Anterior cingulate cortex (tissue), 58 donors: Measurements from ENCODE around the gene KCTD17.

ENCODE experiments used
- DNase-seq, 58 donors: peaks; one replicate each; lab custom pipeline; 2025; lab: John Stamatoyannopoulos, UW

KCTD17 gene

DNA sequence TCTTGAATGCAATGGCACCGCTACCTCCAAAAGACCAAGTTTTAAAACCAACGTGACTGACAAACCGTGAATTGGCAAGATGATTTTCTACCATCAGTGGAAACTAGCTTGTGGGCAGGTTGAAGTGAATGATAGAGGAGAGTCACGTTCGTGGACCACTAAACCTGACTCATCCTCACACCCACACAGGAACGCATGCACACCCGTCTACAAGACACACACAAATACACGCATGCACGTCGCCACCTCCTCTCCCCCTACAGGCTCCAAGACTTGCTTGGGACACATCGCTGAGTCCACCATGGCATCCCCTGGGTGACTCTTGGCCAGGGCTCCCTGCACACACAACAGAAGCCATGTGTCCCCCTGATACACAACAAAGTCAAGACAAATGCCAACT lies 43.6 kb downstream of the KCTD17 start:
- DNase-seq = no peak

- no peak for DNase-seq
Measured at GRCh38 chr22:37097346-37097745, 45.8 kb downstream of the KCTD17 start.

- no peak for DNase-seq
Measured at GRCh38 chr22:37098976-37099591, 47.5 kb downstream of the KCTD17 start.

GRCh38 chr22:37100589-37101127 lies 49.1 kb downstream of the KCTD17 start:
- DNase-seq = no peak

DNA sequence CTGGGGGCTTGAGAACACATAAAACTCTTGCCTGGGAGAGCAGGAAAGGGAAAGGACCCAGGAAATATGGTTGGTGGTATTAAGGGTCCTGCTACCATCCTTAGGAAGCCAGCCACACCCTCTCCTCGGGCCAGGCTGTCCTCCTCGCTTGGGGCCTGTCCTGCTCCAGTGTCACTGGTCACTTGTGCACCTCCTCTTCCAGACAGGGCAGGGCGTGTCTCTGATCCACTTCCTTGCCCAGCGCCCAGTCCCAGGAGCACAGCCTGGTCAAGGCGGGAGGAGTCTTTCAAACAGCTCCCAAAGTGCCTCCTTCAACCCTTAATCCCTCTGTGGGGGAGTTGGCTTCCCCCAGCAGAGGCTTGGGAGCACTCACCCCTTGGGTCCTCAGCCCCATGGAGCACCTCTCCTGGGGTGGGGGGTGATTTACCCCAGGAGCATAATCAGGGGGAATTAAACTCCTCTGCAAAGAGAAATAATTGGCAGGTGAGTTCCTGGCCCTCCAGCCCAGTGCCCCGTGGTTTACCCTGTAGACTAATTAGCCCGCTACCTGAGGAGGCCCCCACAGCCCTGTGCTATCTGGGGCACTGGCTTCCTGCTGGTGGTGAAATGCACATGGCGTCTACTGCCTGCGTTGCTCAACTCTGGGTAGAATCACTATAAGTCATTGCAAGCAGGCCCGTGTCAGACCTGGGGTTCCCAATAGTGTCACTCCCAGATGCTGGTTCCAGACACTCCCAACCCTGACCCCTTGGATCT lies 49.9 kb downstream of the KCTD17 start:
- no peak for DNase-seq

- DNase-seq = no peak
Measured at GRCh38 chr22:37103151-37103550, 51.6 kb downstream of the KCTD17 start.

DNA sequence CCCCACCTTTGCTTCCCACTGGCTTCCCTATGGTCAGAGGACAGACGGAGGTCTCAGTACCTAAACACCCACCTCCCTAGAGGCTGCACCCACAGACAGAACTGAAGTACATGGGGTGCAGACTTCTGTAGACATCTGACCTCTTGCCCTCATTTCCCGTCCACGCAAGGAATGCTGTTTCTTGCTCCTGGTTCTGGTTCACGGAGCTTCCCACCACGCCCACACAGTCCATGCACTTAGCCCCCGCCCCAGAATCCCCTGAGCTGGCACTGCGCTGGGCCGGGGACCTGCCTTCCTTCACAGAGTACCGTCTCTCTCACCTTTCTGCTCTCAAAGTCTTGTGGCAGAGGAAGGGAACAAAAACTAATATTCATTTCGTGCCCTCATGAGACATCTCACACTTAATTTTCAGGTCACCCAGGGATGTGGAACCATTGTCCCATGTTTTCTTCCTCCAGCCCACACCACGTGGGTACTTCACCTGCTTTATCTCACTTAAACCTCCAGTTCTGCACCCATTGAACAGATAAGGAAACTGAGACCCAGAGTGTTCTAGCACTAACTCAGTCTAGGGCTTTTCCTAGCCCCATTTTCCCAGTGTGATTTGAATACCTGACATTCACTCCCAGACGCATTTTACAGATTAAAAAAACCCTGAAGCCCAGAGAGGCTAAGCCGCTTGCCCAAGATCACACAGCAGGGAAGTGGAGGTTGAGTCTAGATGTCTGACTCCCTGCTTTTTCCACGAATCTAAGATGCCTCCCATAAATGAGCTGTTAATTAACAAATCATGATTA lies 52.3 kb downstream of the KCTD17 start:
- no peak for DNase-seq

DNA sequence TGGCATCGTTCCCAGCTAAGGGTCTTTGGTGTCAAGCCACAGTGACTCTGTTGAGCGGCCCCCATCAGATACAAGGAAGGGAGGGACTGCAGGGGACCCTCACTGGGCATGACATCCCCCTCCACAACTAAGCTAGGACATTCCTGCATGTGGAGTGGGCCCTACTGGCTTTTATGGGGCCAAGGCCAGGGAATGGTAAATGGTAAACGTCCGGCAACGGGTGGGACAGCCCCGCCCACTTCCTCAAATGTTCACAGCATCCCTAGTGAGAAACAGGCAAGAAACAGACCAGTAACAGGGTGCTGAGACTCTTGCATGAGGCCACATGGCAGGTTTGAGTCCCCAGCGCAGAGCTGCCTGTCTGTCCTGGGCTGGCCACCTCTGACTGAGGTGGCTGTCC lies 53.6 kb downstream of the KCTD17 start:
- DNase-seq = no peak

DNA sequence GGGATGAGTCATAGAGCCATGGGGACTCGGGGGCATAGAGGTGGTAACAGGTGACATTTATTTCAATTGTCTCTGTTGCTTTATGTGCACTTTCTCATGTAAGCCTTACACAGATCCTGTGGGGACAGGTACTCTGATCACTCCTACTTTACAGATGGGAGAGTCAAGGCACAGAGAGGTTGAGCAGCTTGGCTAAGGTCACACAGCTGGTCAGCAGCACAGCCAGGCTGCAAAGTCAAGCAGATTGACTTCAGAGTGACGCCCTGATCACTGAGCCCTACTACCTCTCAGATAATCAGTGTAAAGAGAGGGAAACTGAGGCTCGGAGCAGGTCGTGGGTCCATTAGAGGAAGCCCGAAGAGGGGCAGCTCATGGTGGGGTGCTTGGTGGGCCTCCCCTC lies 54.4 kb downstream of the KCTD17 start:
- DNase-seq = no peak

- no peak for DNase-seq
Measured at GRCh38 chr22:37107816-37108621, 56.5 kb downstream of the KCTD17 start.

GRCh38 chr22:37109242-37109917 lies 57.8 kb downstream of the KCTD17 start, which contains the start of gene TMPRSS6:
Gene TMPRSS6, minus strand, starts transcription at chr22:37109713. Its CDS starts 6,296 bp downstream, at chr22:37103417.
- DNase-seq = no peak

DNA sequence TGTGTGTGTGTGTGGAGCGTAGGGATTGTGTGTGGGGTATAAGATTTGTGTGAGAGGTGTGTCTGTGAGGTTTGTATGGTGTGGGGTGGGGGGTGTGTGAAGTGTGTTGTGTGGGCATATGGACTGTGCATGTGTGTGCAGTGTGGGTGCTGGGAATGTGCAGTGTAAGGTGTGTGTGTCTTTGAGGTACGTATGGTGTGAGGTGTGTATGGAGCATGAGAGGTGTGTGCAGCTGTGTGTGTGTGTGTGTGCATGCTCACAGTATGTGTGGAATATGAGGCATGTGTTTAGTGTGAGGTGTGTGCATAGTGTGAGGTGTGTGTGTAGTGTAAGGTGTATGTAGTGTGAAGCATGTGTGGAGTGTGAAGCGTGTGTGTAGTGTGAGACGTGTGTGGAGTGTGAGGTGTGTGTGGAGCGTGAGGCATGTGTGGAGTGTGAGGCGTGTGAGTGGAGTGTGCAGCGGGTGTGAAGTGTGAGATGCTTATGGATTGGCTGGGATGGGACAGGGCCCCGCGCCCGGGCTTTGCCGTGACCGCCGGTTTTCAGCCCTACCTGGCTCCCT lies 59.7 kb downstream of the KCTD17 start:
- no peak for DNase-seq

- no peak for DNase-seq
Measured at GRCh38 chr22:37112084-37112728, 60.7 kb downstream of the KCTD17 start.
